K562 treated with DMSO at 1 percent for 12 hours (cell line): ENCODE data around the gene SKP1. TPM values are rescaled to one million over a fixed set of nuclear protein-coding genes. Genes with fewer than 3 reads are reported as not detected.

Source experiments
- total RNA-seq: library from RNA; unstranded; fragments of 300-600 nt; gene quantifications from 2 replicates; pipeline ENCODE4 v1.2.3, GENCODE V29; 2022; ENCODE audit not compliant: insufficient read depth

SKP1 gene
- 464 and 590 TPM in 2 replicates for total RNA-seq

GRCh38 chr5:134176511-134177368 lies at the start of gene SKP1:
Gene SKP1, minus strand, starts transcription at chr5:134176950. Its CDS starts 2,928 bp downstream, at chr5:134174022.

GRCh38 chr5:134225780-134226440 lies 49.2 kb upstream of the SKP1 start, which contains the start of gene PPP2CA:
Gene PPP2CA, minus strand, starts transcription at chr5:134226073. Its CDS starts 212 bp downstream, at chr5:134225861.

GRCh38 chr5:134113902-134114875 lies 62.6 kb downstream of the SKP1 start, which contains the start of gene TCF7:
Gene TCF7, plus strand, starts transcription at chr5:134114681. Its CDS starts 226 bp downstream, at chr5:134114907.

Other genes starting within 250 kb of the SKP1 start
- 9.2 and 31.8 TPM in 2 replicates for gene C5orf15, start 208.3 kb downstream of the SKP1 start, total RNA-seq
- 82.2 and 126 TPM in 2 replicates for gene VDAC1, start 172.0 kb downstream of the SKP1 start, total RNA-seq
- gene TCF7, start 62.3 kb downstream of the SKP1 start, total RNA-seq, result 1.9 and 6.5 TPM in 2 replicates
- 73.5 and 111 TPM in 2 replicates for gene PPP2CA, start 49.1 kb upstream of the SKP1 start, total RNA-seq
- not detected in 2 replicates for gene CDKL3, start 190.2 kb upstream of the SKP1 start, total RNA-seq
- gene UBE2B, start 194.6 kb upstream of the SKP1 start, total RNA-seq, result 52.4 and 66.7 TPM in 2 replicates
- gene CDKN2AIPNL, start 234.9 kb upstream of the SKP1 start, total RNA-seq, result 49.0 and 51.9 TPM in 2 replicates